SJSA1 (cell line): ENCODE results near the gene NR4A3. TPM values are rescaled to one million over a fixed set of nuclear protein-coding genes. Genes with fewer than 3 reads are reported as not detected.

Experiments
- DNase-seq, 2 experiments: peaks; one replicate each; pipeline ENCODE4 v3.0.0-alpha.2; 2015 to 2020; ENCODE audit warnings: low spot score in 2 of 2, low read depth in 1 of 2
- H3K27ac ChIP-seq: fragments of 250-450 bp; sonication (Bioruptor Pico); 2 replicates; pipeline ENCODE4 v1.5.1; 2020; ENCODE audit warnings: mild to moderate bottlenecking, moderate library complexity
- H3K27me3 ChIP-seq: fragments of 250-450 bp; sonication (Bioruptor Pico); replicated peaks from 2 replicates; pipeline ENCODE4 v1.5.1; 2020; ENCODE audit warnings: mild to moderate bottlenecking, moderate library complexity
- H3K36me3 ChIP-seq: fragments of 250-450 bp; sonication (Bioruptor Pico); 2 replicates; pipeline ENCODE4 v1.5.1; 2020; ENCODE audit warnings: mild to moderate bottlenecking
- H3K4me1 ChIP-seq: fragments of 250-450 bp; sonication (Bioruptor Pico); replicated peaks from 2 replicates; pipeline ENCODE4 v1.6.1; 2021; ENCODE audit warnings: mild to moderate bottlenecking
- H3K4me3 ChIP-seq: fragments of 250-450 bp; sonication (Bioruptor Pico); 2 replicates; pipeline ENCODE4 v1.5.1; 2020; ENCODE audit warnings: mild to moderate bottlenecking
- H3K9me3 ChIP-seq: fragments of 250-450 bp; sonication (Bioruptor Pico); replicated peaks from 2 replicates; pipeline ENCODE4 v1.5.1; 2020; ENCODE audit warnings: mild to moderate bottlenecking
- total RNA-seq: library from RNA; depleted of rRNA; stranded (reverse); fragments of >200 nt; shearing (Covaris generic); gene quantifications from 2 replicates; pipeline ENCODE4 v1.2.3, GENCODE V29; 2014

The NR4A3 gene
- total RNA-seq, 1 experiment from 2014 or later, result 0.24 TPM

DNA sequence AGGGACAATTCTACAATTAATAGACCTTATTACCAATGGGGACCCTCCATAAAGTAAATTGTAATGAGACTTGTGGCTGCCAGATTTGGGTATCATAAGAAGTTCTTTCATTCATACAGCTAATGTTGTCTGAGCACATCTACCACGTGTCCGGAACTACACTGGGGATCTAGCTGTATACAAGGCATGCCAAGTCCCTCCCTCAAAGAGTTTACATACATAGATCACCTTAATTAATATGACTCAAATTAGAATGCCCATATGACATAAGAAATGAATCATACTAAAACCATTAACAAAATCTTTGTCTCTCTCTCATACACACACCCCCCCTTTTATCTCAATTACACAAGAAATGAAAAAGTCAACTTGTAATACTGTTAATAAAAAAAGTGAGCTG, 18.0 kb upstream of the NR4A3 start:
- H3K9me3 ChIP-seq, result no peaks in the 10 kb centered on the region
- no peaks in the 10 kb centered on the region for H3K36me3 ChIP-seq
- H3K27me3 ChIP-seq, result no peaks in the 10 kb centered on the region
- H3K4me3 ChIP-seq, result no peak overlapping the region
- H3K27ac ChIP-seq, result no peak overlapping the region
- no peak for DNase-seq
- H3K4me1 ChIP-seq, result no peaks in the 10 kb centered on the region

DNA sequence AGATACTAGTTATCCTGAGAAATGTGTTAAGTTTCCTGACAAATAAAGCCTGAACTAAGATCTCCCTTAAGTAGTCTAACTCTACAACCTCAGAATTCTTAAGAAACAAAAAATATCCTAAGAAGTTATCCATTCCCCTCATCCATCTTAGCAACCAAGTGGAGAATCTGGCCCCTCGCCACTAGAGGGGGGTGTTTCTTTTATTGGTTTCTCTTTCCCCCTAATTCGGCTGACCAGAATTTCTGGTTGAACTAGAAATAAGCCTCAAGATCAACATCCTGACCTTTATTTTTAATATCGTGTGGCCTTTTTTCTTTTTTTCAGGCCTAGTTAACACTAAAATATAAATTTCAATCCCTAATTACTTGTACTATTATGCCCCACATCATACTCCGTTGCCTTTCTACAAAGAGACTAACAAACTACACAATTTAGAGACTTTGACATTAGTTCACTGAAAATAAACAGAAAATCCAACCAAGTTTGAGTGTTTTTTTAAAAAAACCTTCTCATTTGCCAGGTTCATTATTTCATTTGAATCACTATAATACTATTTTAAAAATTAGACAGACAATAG, 14.3 kb upstream of the NR4A3 start:
- peak; percentile 46 to 49 for DNase-seq
- Histone ChIP-seq H3K27ac (no peak overlapping the region), H3K27me3 (no peaks in the 10 kb centered on the region), H3K4me3 (no peak overlapping the region), H3K4me1 (no peaks in the 10 kb centered on the region), H3K9me3 (no peaks in the 10 kb centered on the region), H3K36me3 (no peaks in the 10 kb centered on the region)

DNA sequence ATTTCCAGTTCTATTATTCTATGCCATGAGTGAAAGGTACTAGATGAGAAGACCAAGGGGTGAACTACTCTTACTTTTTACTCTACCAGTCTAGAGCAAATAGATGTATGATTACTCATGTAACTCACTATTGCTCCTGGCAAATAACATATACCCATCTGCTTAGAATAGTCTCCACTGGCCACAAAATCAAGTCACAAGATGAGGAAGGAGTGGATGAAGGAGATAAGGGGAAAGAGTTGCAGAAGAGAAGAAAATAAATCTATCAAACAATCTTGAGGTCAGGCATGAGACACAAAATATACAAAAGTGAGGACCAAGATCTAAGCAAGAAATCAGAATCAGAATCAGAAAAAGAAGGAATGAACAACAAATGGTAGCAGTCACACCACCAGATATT, 13.7 kb upstream of the NR4A3 start:
- no peaks in the 10 kb centered on the region for H3K36me3 ChIP-seq
- H3K27me3 ChIP-seq, result no peaks in the 10 kb centered on the region
- no peak overlapping the region for H3K27ac ChIP-seq
- no peaks in the 10 kb centered on the region for H3K4me1 ChIP-seq
- no peaks in the 10 kb centered on the region for H3K9me3 ChIP-seq
- no peak for DNase-seq
- H3K4me3 ChIP-seq, result no peak overlapping the region

DNA sequence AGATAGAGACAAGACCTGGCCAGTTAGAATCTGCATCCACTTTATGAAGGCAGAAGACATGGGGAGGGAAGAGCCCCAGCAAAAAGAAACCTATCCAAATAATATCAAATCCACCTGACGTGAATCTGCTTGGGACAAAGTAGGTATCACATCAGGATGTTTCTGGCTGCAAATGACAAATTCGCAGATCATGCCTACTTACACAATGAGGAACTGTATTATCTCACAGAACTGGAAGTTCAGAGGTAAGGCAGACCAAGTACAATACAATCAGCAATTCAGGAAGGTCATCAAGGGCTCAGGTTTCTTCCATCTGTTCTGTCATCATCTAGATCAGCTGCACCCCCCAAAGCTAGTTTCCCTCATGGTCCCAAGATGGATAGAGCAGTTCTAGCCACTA, 13.2 kb upstream of the NR4A3 start:
- Histone ChIP-seq H3K4me1 (no peaks in the 10 kb centered on the region), H3K9me3 (no peaks in the 10 kb centered on the region), H3K27ac (no peak overlapping the region), H3K27me3 (no peaks in the 10 kb centered on the region), H3K36me3 (no peaks in the 10 kb centered on the region), H3K4me3 (no peak overlapping the region)
- no peak for DNase-seq

DNA sequence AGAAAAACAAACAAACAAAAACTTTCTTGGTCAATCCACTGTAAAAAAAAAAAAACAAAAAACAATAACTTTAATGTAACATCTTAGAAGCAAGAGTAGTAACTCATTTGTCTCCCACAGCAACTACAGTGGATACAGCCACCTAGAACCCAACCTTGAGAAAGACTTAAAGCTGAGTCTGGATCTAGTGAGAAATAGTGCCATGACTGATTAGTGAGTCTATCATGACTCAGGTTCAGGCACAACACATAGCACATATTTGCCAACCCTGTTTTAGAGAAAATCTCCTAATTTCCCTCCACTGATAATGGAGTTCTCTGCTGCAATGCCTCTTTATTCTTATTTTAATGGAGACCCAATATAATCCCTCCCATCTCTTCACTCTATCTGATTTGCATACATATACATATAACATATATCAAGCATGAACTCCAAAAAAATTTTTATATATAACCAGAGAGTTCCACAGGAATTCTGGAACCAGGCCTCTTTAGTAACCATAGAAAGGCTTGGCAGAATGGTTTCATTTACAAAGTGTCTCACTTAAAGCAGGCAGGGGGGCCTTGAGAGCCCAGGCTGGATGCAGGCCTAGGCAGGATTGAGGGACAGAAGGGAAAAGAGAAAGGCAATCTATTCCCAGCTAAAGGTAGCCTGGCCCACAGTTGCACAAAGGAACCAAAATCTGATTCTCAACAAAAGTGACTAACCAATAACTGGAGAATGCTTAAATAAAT, 11.9 kb upstream of the NR4A3 start:
- Histone ChIP-seq H3K36me3 (no peaks in the 10 kb centered on the region), H3K27ac (no peak overlapping the region), H3K27me3 (no peaks in the 10 kb centered on the region), H3K4me3 (no peak overlapping the region), H3K4me1 (no peaks in the 10 kb centered on the region), H3K9me3 (no peaks in the 10 kb centered on the region)
- no peak for DNase-seq

DNA sequence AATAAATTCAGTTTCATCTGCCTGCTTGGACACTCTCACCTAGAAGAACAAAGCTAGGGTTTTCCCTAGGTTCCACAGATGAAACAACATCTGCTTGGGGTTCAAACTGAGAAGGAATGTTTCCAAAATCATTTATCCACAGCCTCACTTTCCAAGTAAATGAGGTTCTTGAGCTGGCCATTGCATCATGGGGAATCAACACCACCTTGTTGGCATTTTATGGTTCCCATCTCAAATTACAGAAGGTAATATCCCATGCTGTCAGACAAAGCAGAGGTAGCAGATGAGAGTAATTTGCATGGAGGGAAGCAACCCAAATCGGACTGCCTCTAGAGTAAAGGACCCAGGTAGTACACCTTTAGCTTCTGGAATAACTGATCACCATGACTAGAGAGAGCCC, 10.5 kb upstream of the NR4A3 start:
- no peaks in the 10 kb centered on the region for H3K9me3 ChIP-seq
- no peak overlapping the region for H3K27ac ChIP-seq
- H3K36me3 ChIP-seq, result no peaks in the 10 kb centered on the region
- no peak for DNase-seq
- no peaks in the 10 kb centered on the region for H3K4me1 ChIP-seq
- H3K27me3 ChIP-seq, result no peaks in the 10 kb centered on the region
- H3K4me3 ChIP-seq, result no peak overlapping the region

DNA sequence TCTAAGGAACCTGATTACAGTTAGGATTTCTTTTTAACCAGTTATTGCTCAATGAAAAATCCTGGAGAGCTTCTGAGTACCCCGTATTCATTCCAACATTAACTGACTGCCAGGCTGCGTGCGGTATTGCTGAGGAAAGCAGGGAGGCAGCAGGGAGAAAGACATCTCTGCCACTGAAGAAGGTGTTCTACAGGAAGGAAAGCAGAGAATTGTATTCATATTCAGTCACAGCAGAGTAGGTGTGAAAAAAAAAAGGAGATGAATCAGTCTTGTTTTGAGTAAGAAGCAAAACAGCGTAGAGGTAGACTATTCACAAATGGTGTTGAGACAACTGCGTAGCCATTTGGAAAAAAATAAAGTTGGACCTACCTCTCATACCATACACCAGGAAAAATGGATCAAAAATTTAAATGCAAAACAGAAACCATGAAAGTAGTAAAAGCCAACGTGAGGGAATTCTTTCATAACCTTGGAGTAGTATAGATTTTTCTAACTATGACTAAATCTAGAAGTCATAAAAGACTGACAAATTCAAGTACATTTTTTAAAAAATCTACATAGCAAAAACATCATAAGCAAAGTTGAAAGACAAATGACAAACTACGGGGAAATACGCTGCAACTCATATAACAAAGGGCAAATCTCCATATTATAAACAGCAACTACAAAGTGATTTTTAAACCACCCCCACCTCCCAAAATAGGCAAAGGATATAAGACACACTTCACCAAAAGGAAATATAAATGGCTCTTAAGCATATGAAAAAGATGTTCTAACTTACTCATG, 9.9 kb upstream of the NR4A3 start:
- Histone ChIP-seq H3K4me1 (no peaks in the 10 kb centered on the region), H3K36me3 (no peaks in the 10 kb centered on the region), H3K9me3 (no peaks in the 10 kb centered on the region), H3K27me3 (no peaks in the 10 kb centered on the region), H3K4me3 (no peak overlapping the region), H3K27ac (no peak overlapping the region)
- no peak for DNase-seq

DNA sequence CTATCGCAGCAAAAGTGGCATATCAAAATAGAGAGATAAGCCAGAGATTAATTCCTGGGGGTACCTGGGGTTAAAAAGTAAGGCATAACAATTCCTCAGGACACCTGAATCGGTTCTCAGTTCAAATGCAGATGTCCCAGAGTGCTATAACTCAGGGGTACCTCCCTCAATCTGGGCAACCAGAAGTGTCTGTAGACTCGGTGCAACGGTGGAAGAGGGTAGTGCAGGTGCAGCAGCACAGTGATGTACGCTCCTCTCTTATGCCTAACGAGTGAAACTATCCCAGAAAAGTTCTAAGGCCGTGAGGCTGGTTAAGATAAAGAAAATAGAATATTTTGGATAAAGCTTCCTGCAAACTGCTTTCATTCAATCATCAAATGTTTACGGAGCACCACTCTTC, 7.9 kb upstream of the NR4A3 start:
- DNase-seq, result no peak
- H3K36me3 ChIP-seq, result no peaks in the 10 kb centered on the region
- no peak overlapping the region for H3K4me3 ChIP-seq
- H3K4me1 ChIP-seq, result peaks cover 3% of the 10 kb centered on the region
- H3K27me3 ChIP-seq, result no peaks in the 10 kb centered on the region
- H3K9me3 ChIP-seq, result no peaks in the 10 kb centered on the region
- no peak overlapping the region for H3K27ac ChIP-seq

DNA sequence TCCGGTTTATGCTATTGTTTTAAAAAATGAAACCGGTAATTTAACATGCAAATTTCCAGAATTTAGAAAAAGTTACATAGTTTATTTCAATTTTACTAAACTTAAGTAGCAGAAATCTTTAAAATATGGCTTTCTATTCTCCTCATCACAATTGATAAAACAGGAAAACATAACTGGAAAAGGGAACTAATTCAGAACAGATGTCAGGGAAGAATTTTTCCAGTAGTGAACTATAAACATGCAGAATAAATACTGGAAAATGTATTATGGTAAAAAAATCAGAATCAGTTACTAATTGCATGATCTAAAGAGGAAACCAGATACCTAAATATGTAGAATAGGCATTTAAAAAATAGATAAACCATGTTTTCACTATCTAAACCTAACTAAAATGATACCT, 7.3 kb upstream of the NR4A3 start:
- Histone ChIP-seq H3K4me1 (peaks cover 6% of the 10 kb centered on the region), H3K36me3 (no peaks in the 10 kb centered on the region), H3K27me3 (no peaks in the 10 kb centered on the region), H3K27ac (no peak overlapping the region), H3K4me3 (no peak overlapping the region), H3K9me3 (no peaks in the 10 kb centered on the region)
- no peak for DNase-seq

DNA sequence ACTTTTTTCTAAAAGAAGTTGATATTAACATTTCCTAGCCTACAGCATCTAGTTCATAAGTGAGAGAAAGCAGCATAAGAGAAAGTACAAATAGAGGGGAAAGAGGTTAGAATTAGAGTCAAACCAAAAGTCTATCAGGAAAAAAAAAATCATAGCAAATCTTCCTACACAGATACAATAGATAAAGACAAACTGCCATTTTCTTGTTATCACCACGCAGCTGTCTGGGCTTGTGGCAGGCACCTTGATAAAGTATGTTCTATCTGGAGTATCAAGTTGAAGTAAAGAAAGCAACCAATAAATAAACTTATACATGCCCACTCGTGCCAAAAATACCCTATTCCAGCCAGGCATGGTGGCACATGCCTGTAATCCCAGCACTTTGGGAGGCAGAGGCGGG, 5.3 kb upstream of the NR4A3 start:
- no peak for DNase-seq

DNA sequence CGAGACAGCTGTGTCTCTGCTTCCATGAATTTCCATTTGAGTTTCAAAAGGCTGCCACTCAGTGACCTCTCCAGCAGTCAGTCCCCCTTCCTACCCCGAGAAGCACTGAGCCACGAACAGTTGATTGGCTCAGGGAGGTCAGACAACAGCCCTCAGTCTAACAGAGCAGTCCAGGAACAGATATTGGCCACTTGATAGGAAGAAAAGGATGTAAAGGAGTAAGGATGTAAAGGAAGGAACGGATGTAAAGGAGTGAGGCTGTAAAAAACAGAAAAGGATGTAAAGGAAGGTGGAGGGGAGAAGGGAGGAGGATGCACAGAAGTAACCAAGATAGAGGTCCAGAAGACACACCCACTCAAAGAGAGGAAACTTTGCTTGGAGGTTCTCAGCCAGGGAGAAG, 3.2 kb upstream of the NR4A3 start:
- Histone ChIP-seq H3K27ac (no peak overlapping the region; the same call in 1 of the 2 replicates), H3K36me3 (peaks cover 3% of the 10 kb centered on the region; the same call in 1 of the 2 replicates), H3K4me1 (peaks cover 6% of the 10 kb centered on the region), H3K27me3 (no peaks in the 10 kb centered on the region), H3K4me3 (peak overlapping the region; percentile 96), H3K9me3 (no peaks in the 10 kb centered on the region)
- no peak for DNase-seq

More for the DNA sequence above, 5.3 kb upstream of the NR4A3 start:
- H3K27ac ChIP-seq, result no peak overlapping the region
- peaks cover 3% of the 10 kb centered on the region; the same call in 1 of the 2 replicates for H3K36me3 ChIP-seq
- H3K9me3 ChIP-seq, result no peaks in the 10 kb centered on the region
- H3K27me3 ChIP-seq, result no peaks in the 10 kb centered on the region
- peaks cover 6% of the 10 kb centered on the region for H3K4me1 ChIP-seq
- no peak overlapping the region for H3K4me3 ChIP-seq

DNA sequence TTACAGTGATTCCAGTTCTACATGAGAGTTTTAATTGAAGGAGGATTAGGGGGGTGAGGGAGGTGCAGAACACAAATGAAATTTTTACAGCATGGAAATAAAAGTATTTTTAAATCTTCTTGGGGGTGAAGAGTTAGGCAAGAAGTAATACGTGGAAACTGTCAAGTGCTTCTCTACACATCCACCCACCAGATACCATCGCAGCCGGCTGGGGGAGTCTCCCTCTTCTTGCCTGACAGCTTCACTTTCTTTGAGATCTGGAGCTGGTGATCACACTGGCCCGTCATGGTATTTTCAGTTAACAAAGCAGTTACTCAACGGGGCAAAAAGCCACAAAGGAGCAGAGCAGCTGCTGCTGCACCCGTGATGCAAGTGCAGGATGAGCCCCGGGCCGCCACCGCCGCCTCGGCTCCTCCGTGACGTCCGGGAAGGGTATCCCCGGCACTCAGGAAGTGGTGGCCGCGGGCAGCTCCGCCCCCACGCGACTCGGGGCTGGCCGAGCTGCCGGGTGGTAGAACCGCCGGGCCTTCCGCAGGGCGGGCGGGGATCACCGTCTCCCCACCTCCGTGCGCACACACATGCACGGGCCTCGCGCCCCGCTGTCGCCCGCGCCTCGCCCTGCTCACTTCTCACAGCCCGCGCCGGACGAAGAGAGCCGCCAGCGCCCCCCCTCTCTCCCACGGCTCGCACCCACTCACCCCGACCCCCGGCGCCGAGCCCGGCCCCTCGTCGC, 2.4 kb upstream of the NR4A3 start:
- Histone ChIP-seq H3K36me3 (peaks cover 3% of the 10 kb centered on the region; the same call in 1 of the 2 replicates), H3K27me3 (no peaks in the 10 kb centered on the region), H3K9me3 (no peaks in the 10 kb centered on the region), H3K4me1 (peaks cover 9% of the 10 kb centered on the region), H3K4me3 (peak overlapping the region; percentile 96), H3K27ac (peak overlapping the region; percentile 99)
- peak; percentile 87 to 91 for DNase-seq

DNA sequence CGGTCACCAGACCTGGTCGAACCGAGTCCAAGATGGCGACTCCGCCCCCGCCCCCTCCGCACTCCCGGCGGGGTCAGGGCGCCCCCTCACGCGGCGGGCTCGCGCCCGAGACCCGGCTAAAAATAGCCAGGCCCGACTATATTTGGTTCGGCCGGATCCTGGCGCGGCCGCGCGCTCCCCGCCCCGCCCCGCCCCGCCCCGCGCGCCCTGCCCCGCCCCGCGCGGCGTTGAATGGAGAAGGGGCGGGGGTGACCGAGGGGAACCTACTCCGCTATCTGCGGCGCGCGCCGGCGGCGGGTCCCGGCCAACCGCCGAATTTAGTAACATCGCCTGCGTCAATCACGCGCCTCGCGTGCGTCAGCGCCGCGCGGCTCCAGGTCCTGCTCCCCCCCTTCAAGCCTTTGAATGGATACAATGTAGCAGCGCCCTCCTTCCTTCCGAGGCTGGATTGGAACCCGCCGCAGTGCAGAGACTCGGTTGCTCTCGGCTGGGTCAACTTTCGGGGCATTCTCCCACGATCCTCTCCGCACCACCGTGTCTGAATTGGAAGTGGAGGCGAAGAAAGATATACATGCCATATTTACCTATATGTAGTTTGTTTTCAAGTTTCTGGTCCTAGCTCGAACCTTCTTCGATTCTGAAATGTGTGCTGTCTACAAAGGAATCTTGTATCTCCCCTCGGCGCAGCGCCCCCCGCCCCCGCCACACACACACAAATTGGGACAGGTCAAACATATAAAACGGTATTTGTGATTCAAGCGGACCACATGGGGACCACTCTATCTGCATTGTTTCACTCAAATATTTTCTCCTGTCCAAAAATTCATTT, 1.6 kb upstream of the NR4A3 start:
- Histone ChIP-seq H3K4me3 (peak overlapping the region; percentile 96), H3K27me3 (no peaks in the 10 kb centered on the region), H3K9me3 (no peaks in the 10 kb centered on the region), H3K36me3 (peaks cover 3% of the 10 kb centered on the region; the same call in 1 of the 2 replicates), H3K4me1 (peaks cover 11% of the 10 kb centered on the region), H3K27ac (peak overlapping the region; percentile 99)
- DNase-seq, result peak; percentile 91 to 93
